SK-N-SH treated with all-trans-retinoic acid at 6 μM for 48 hours (cell line): ENCODE results near the gene C1GALT1.

Experiments
- ATAC-seq: fragments of 200-7000 bp; cut with Tn5 transposase; 3 replicates; pipeline ENCODE4 v1.9.1; 2020; ENCODE audit warnings: mild to moderate bottlenecking, moderate library complexity
- ARNTL ChIP-seq: fragments of 450-650 bp; formaldehyde crosslinking; IDR thresholded peaks from 2 replicates; pipeline ENCODE4 v1.5.0; 2020; ENCODE audit warnings: low read depth, mild to moderate bottlenecking, moderate library complexity, borderline replicate concordance
- CREB5 ChIP-seq: fragments of 250-450 bp; sonication (Bioruptor Pico); IDR thresholded peaks from 2 replicates; pipeline ENCODE4 v1.5.1; 2020; ENCODE audit warnings: low read depth, mild to moderate bottlenecking, moderate library complexity
- CSRNP3 ChIP-seq: fragments of 250-450 bp; sonication (Bioruptor Pico); IDR thresholded peaks from 2 replicates; pipeline ENCODE4 v1.5.1; 2021; ENCODE audit warnings: mild to moderate bottlenecking, moderate library complexity
- ESRRG ChIP-seq: fragments of 250-450 bp; sonication (Bioruptor Pico); IDR thresholded peaks from 2 replicates; pipeline ENCODE4 v1.6.1; 2021; ENCODE audit warnings: mild to moderate bottlenecking
- GLIS3 ChIP-seq: fragments of 250-450 bp; sonication (Bioruptor Pico); IDR thresholded peaks from 2 replicates; pipeline ENCODE4 v1.5.0; 2020; ENCODE audit warnings: mild to moderate bottlenecking, moderate library complexity
- ISL1 ChIP-seq: fragments of 250-450 bp; sonication (Bioruptor Pico); IDR thresholded peaks from 2 replicates; pipeline ENCODE4 v2.1.2; 2022; ENCODE audit warnings: mild to moderate bottlenecking, moderate library complexity
- OSR1 ChIP-seq: fragments of 250-450 bp; sonication (Bioruptor Pico); IDR thresholded peaks from 2 replicates; pipeline ENCODE4 v1.8.0; 2022; ENCODE audit warnings: moderate library complexity, mild to moderate bottlenecking, inconsistent platforms
- PPARA ChIP-seq: fragments of 250-450 bp; sonication (Bioruptor Pico); IDR thresholded peaks from 2 replicates; pipeline ENCODE4 v1.5.0; 2020; ENCODE audit warnings: mild to moderate bottlenecking, borderline replicate concordance
- RARB ChIP-seq: fragments of 250-450 bp; sonication (Bioruptor Pico); IDR thresholded peaks from 2 replicates; pipeline ENCODE4 v1.8.0; 2021; ENCODE audit warnings: mild to moderate bottlenecking, moderate library complexity
- SNAI2 ChIP-seq: fragments of 250-450 bp; sonication (Bioruptor Pico); IDR thresholded peaks from 2 replicates; pipeline ENCODE4 v1.5.0; 2020; ENCODE audit warnings: mild to moderate bottlenecking, moderate library complexity
- TCF4 ChIP-seq: fragments of 250-450 bp; sonication (Bioruptor Pico); IDR thresholded peaks from 2 replicates; pipeline ENCODE4 v1.8.0; 2021; ENCODE audit warnings: mild to moderate bottlenecking, moderate library complexity, borderline replicate concordance
- ZC3H10 ChIP-seq: fragments of 250-450 bp; sonication (Bioruptor Pico); IDR thresholded peaks from 2 replicates; pipeline ENCODE4 v1.5.1; 2021; ENCODE audit warnings: mild to moderate bottlenecking, moderate library complexity
- ZFP3 ChIP-seq: fragments of 250-450 bp; sonication (Bioruptor Pico); IDR thresholded peaks from 2 replicates; pipeline ENCODE4 v1.5.0; 2020; ENCODE audit warnings: mild to moderate bottlenecking, moderate library complexity
- ZFP30 ChIP-seq: fragments of 450-650 bp; formaldehyde crosslinking; IDR thresholded peaks from 2 replicates; pipeline ENCODE4 v1.5.0; 2022; ENCODE audit warnings: mild to moderate bottlenecking, moderate library complexity
- ZNF565 ChIP-seq: fragments of 450-650 bp; formaldehyde crosslinking; conservative IDR thresholded peaks from 2 replicates; pipeline ENCODE4 v1.5.0; 2020; ENCODE audit warnings: low read depth, mild to moderate bottlenecking, moderate library complexity
- ZNF70 ChIP-seq: fragments of 450-650 bp; formaldehyde crosslinking; IDR thresholded peaks from 2 replicates; pipeline ENCODE4 v1.5.0; 2020; ENCODE audit warnings: mild to moderate bottlenecking, moderate library complexity
- ZNF8 ChIP-seq: fragments of 450-650 bp; formaldehyde crosslinking; IDR thresholded peaks from 2 replicates; pipeline ENCODE4 v1.5.0; 2020; ENCODE audit warnings: mild to moderate bottlenecking, moderate library complexity
- TF ChIP-seq, protein P1 (sequence below): fragments of 250-450 bp; sonication (Bioruptor Pico); IDR thresholded peaks from 2 replicates; pipeline ENCODE4 v1.5.0; 2020; ENCODE audit warnings: mild to moderate bottlenecking, moderate library complexity
- TF ChIP-seq, protein P2 (sequence below): fragments of 250-450 bp; sonication (Bioruptor Pico); IDR thresholded peaks from 2 replicates; pipeline ENCODE4 v1.8.0; 2021; ENCODE audit warnings: low read depth, mild to moderate bottlenecking, moderate library complexity, borderline replicate concordance

The C1GALT1 gene

DNA sequence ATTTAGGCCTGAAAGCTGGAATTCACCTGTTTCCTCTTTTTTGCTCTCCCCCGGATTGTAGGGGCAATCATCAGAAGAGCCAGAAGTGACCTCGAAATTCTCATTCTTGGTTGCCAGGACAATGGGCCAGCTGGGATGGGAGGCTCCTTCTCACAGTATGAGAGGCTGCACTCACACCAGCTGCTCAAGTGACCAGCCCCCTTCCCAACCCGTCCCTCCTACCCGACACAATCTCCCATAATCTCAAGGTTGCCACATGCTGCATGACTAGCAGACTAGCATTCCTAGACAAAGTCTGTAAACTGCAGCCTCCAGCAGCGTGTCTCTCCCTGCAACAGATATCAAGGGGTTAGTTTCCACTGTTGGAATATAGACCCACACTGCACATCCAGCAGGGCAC, 110.3 kb downstream of the C1GALT1 start (continued):
- TF ChIP-seq, protein P1, sequence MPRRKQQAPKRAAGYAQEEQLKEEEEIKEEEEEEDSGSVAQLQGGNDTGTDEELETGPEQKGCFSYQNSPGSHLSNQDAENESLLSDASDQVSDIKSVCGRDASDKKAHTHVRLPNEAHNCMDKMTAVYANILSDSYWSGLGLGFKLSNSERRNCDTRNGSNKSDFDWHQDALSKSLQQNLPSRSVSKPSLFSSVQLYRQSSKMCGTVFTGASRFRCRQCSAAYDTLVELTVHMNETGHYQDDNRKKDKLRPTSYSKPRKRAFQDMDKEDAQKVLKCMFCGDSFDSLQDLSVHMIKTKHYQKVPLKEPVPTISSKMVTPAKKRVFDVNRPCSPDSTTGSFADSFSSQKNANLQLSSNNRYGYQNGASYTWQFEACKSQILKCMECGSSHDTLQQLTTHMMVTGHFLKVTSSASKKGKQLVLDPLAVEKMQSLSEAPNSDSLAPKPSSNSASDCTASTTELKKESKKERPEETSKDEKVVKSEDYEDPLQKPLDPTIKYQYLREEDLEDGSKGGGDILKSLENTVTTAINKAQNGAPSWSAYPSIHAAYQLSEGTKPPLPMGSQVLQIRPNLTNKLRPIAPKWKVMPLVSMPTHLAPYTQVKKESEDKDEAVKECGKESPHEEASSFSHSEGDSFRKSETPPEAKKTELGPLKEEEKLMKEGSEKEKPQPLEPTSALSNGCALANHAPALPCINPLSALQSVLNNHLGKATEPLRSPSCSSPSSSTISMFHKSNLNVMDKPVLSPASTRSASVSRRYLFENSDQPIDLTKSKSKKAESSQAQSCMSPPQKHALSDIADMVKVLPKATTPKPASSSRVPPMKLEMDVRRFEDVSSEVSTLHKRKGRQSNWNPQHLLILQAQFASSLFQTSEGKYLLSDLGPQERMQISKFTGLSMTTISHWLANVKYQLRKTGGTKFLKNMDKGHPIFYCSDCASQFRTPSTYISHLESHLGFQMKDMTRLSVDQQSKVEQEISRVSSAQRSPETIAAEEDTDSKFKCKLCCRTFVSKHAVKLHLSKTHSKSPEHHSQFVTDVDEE = no peak
- no peak for TF ChIP-seq RARB (CRISPR knock-in tag)
- no peak for TF ChIP-seq ZFP3 (CRISPR knock-in tag)
- no peak for TF ChIP-seq ZC3H10 (CRISPR knock-in tag)
- no peak for TF ChIP-seq GLIS3 (CRISPR knock-in tag)
- no peak for TF ChIP-seq ZFP30 (CRISPR knock-in tag)
- no peak for TF ChIP-seq ESRRG

GRCh38 chr7:7293092-7293491, 110.7 kb downstream of the C1GALT1 start:
- ATAC-seq = no peak
- TF ChIP-seq ESRRG = no peak
- TF ChIP-seq ZFP30 (CRISPR knock-in tag) = no peak
- TF ChIP-seq CREB5 (CRISPR knock-in tag) = no peak
- TF ChIP-seq GLIS3 (CRISPR knock-in tag) = no peak
- TF ChIP-seq PPARA (CRISPR knock-in tag) = no peak
- no peak for TF ChIP-seq CSRNP3 (CRISPR knock-in tag)
- TF ChIP-seq ZNF8 = no peak
- TF ChIP-seq SNAI2 (CRISPR knock-in tag) = no peak
- no peak for TF ChIP-seq ZNF565 (CRISPR knock-in tag)
- no peak for TF ChIP-seq ZFP3 (CRISPR knock-in tag)
- no peak for TF ChIP-seq OSR1 (CRISPR knock-in tag)
- TF ChIP-seq, protein P1 = no peak
- TF ChIP-seq ZC3H10 (CRISPR knock-in tag) = no peak
- no peak for TF ChIP-seq TCF4
- TF ChIP-seq ZNF70 = no peak
- TF ChIP-seq ARNTL (CRISPR knock-in tag) = no peak
- no peak for TF ChIP-seq RARB (CRISPR knock-in tag)

DNA sequence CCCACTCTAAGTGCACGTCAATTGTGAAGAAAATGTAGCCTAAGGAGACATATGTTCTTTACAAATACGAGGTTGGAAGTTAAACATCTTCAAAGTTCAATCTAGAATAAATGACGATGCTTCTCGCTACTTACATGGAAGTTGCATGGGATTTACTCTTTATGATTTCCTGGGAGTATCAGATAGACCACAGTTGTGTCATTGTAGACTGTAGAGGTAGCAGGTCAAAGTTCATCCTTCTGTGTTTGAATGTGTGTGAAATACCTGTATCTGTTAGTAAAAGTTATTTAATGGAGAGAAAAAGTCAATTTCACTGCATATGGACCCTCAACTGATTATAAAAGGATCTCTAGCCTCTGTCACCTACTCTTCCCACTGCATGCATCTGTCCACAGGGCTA, 112.6 kb downstream of the C1GALT1 start:
- TF ChIP-seq, protein P2, sequence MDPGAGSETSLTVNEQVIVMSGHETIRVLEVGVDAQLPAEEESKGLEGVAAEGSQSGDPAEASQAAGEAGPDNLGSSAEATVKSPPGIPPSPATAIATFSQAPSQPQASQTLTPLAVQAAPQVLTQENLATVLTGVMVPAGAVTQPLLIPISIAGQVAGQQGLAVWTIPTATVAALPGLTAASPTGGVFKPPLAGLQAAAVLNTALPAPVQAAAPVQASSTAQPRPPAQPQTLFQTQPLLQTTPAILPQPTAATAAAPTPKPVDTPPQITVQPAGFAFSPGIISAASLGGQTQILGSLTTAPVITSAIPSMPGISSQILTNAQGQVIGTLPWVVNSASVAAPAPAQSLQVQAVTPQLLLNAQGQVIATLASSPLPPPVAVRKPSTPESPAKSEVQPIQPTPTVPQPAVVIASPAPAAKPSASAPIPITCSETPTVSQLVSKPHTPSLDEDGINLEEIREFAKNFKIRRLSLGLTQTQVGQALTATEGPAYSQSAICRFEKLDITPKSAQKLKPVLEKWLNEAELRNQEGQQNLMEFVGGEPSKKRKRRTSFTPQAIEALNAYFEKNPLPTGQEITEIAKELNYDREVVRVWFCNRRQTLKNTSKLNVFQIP (CRISPR knock-in tag) = no peak
- no peak for TF ChIP-seq CSRNP3 (CRISPR knock-in tag)
- no peak for TF ChIP-seq ZFP30 (CRISPR knock-in tag)
- TF ChIP-seq OSR1 (CRISPR knock-in tag) = no peak
- no peak for TF ChIP-seq ZNF565 (CRISPR knock-in tag)
- TF ChIP-seq ISL1 (CRISPR knock-in tag) = no peak

More for the DNA sequence above, 112.6 kb downstream of the C1GALT1 start:
- ATAC-seq = no peak
